B cell (primary cell): ENCODE data around the gene GABRG3. TPM values are rescaled to one million over a fixed set of nuclear protein-coding genes. Genes with fewer than 3 reads are reported as not detected.

Experiments used
- ATAC-seq: fragments of 200-7000 bp; cut with Tn5 transposase; one replicate; pipeline ENCODE4 v1.10.0; 2021; ENCODE audit warnings: low read depth, mild to moderate bottlenecking, moderate number of reproducible peaks, moderate library complexity
- CTCF ChIA-PET: fragments of 350-600 bp; sonication (Branson Sonifier 250); formaldehyde crosslinking; loops from one replicate; lab custom pipeline; 2021; ENCODE audit warnings: antibody characterized with exemption, inconsistent platforms; lab: Charles Lee
- POLR2A ChIA-PET: fragments of 350-600 bp; sonication (Branson Sonifier 250); formaldehyde crosslinking; loops from one replicate; lab custom pipeline; 2021; ENCODE audit warnings: antibody characterized with exemption; lab: Charles Lee
- DNase-seq: peaks from one replicate; pipeline ENCODE4 v3.0.0; 2013
- H2AFZ ChIP-seq: 2 replicates; pipeline ENCODE4 v1.6.1; 2012; ENCODE audit warnings: mild to moderate bottlenecking, low read depth, low read length; ENCODE audit not compliant: insufficient read depth, poor library complexity, severe bottlenecking
- H3K27ac ChIP-seq, 2 donors: 1 replicate in 1 of 2; 2 replicates in 1 of 2; pipeline ENCODE4 v1.5.1; 2012 to 2013; ENCODE audit warnings: low read length in 2 of 2, mild to moderate bottlenecking in 2 of 2, moderate library complexity in 1 of 2
- H3K27me3 ChIP-seq, 4 experiments: fragments of 200-600 bp in 1 of 4; sonication (generic) in 1 of 4; replicated peaks in 1 of 4; 1 replicate in 2 of 4; 2 replicates in 2 of 4; pipeline versions ENCODE4 v1.6.1 to v1.7.0; 2013 to 2016; ENCODE audit warnings: low read length in 3 of 4, mild to moderate bottlenecking in 2 of 4, mixed read lengths in 1 of 4, moderate library complexity in 1 of 4; ENCODE audit not compliant: insufficient read depth in 4 of 4, control insufficient read depth in 3 of 4; ENCODE audit errors: control extremely low read depth in 1 of 4
- H3K36me3 ChIP-seq, 2 experiments: replicated peaks in 1 of 2; 1 replicate in 1 of 2; 2 replicates in 1 of 2; pipeline versions ENCODE4 v1.6.1 to v1.7.1; 2013; ENCODE audit warnings: low read length in 1 of 2; ENCODE audit not compliant: insufficient read depth in 2 of 2, control insufficient read depth in 1 of 2; ENCODE audit errors: control extremely low read depth in 1 of 2, extremely low read depth in 1 of 2
- H3K4me1 ChIP-seq, 2 donors: fragments of 200-600 bp in 1 of 2; sonication (generic) in 1 of 2; 1 replicate in 1 of 2; 2 replicates in 1 of 2; pipeline versions ENCODE4 v1.5.1 to v1.6.1; 2013 to 2017; ENCODE audit warnings: low read length in 2 of 2; ENCODE audit not compliant: control insufficient read depth in 2 of 2, insufficient read depth in 2 of 2
- H3K4me2 ChIP-seq: replicated peaks from 2 replicates; pipeline ENCODE3; 2012; ENCODE audit warnings: mild to moderate bottlenecking, low read depth, low read length; ENCODE audit not compliant: poor library complexity, severe bottlenecking
- H3K4me3 ChIP-seq, 5 experiments: fragments of 200-600 bp in 1 of 5; sonication (generic) in 1 of 5; 1 replicate in 3 of 5; 2 replicates in 2 of 5; pipeline versions ENCODE4 v1.5.1 to v1.7.0; 2011 to 2016; ENCODE audit warnings: low read length in 4 of 5, mild to moderate bottlenecking in 4 of 5, low read depth in 2 of 5, control low read depth in 1 of 5, moderate library complexity in 1 of 5; ENCODE audit not compliant: insufficient read depth in 1 of 5; ENCODE audit errors: control extremely low read depth in 1 of 5, extremely low read depth in 1 of 5
- H3K79me2 ChIP-seq: fragments of 200-600 bp; sonication (generic); one replicate; pipeline ENCODE4 v1.6.0; 2016; ENCODE audit warnings: low read length; ENCODE audit not compliant: control insufficient read depth, insufficient read depth
- H3K9ac ChIP-seq: fragments of 200-600 bp; sonication (generic); 2 replicates; pipeline ENCODE4 v1.6.1; 2017; ENCODE audit warnings: mild to moderate bottlenecking, low read length, moderate library complexity
- H3K9me3 ChIP-seq, 3 donors: one replicate each; pipeline versions ENCODE4 v1.6.1 to v1.7.1; 2013; ENCODE audit warnings: low read length in 2 of 3; ENCODE audit not compliant: control insufficient read depth in 2 of 3, insufficient read depth in 1 of 3; ENCODE audit errors: control extremely low read depth in 1 of 3
- H4K20me1 ChIP-seq: 2 replicates; pipeline ENCODE4 v1.6.0; 2012; ENCODE audit warnings: mild to moderate bottlenecking, low read length; ENCODE audit not compliant: insufficient read depth, control insufficient read depth, poor library complexity, severe bottlenecking
- H3K27ac Mint-ChIP-seq: one replicate; pipeline ENCODE4 v1.8.0; 2021; ENCODE audit warnings: mixed read lengths
- H3K27me3 Mint-ChIP-seq: one replicate; pipeline ENCODE4 v1.8.0; 2021; ENCODE audit warnings: mixed read lengths
- H3K4me1 Mint-ChIP-seq: one replicate; pipeline ENCODE4 v1.8.0; 2021; ENCODE audit warnings: mixed read lengths
- H3K4me3 Mint-ChIP-seq: one replicate; pipeline ENCODE4 v1.8.0; 2021; ENCODE audit warnings: mixed read lengths
- H3K9me3 Mint-ChIP-seq: one replicate; pipeline ENCODE4 v1.8.0; 2022; ENCODE audit warnings: mixed read lengths; ENCODE audit not compliant: insufficient read depth
- CTCF ChIP-seq: fragments of 200-600 bp; IDR thresholded peaks from one replicate; pipeline ENCODE4 v1.8.0; 2022; ENCODE audit warnings: antibody characterized with exemption, mild to moderate bottlenecking
- EZH2 ChIP-seq: IDR thresholded peaks from 2 replicates; pipeline ENCODE4 v1.6.1; 2012; ENCODE audit warnings: borderline replicate concordance, low read depth, mild to moderate bottlenecking, moderate library complexity, low read length; ENCODE audit not compliant: insufficient read depth, poor library complexity, severe bottlenecking
- WGBS: methylation state at CpG from one replicate; pipeline ENCODE4 v1.1.5; 2013; ENCODE audit warnings: missing lambda C conversion rate; ENCODE audit not compliant: insufficient coverage; 5-methylcytosine and 5-hydroxymethylcytosine counted together
- intact Hi-C: fragments of 100-400 bp; cut with micrococcal nuclease; formaldehyde crosslinking; loops from one replicate; pipeline ENCODE4 v1.10.0; 2022
- polyA plus RNA-seq: library from polyadenylated mRNA; depleted of rRNA; stranded (reverse); fragments of >200 nt; gene quantifications from 2 replicates; pipeline ENCODE4 v1.2.3, GENCODE V29; 2012
- total RNA-seq, 2 donors: library from RNA; stranded (reverse); fragments of 120-200 nt in 1 of 2; gene quantifications; 1 replicate in 1 of 2; 2 replicates in 1 of 2; pipeline versions ENCODE4 v1.2.3 to v1.2.4, GENCODE V29; 2013 to 2022

GABRG3 gene
- total and polyA plus RNA-seq, 2 donors (not counting 1 experiment from before 2014, with no cell fraction given) = not detected

GRCh38 chr15:27066446-27066845 lies 95.5 kb downstream of the GABRG3 start:
- ChIA-PET POLR2A (no interaction called here), CTCF (no interaction called here)
- Mint-ChIP-seq H3K9me3 (peaks cover 16% of the 10 kb centered on the region), H3K27me3 (no peaks in the 10 kb centered on the region), H3K27ac (no peak overlapping the region), H3K4me1 (no peaks in the 10 kb centered on the region), H3K4me3 (no peak overlapping the region)
- H3K4me3 ChIP-seq = no peak overlapping the region
- DNase-seq = no peak
- no peak overlapping the region for H3K4me2 ChIP-seq
- H2AFZ ChIP-seq = no peak overlapping the region
- no peak for ATAC-seq
- no peaks in the 10 kb centered on the region for H3K79me2 ChIP-seq
- peaks cover 0 to 35% (median 15%) of the 10 kb centered on the region in 3 donors for H3K9me3 ChIP-seq
- H4K20me1 ChIP-seq = no peaks in the 10 kb centered on the region
- no CpG with 5 or more reads among the region's 2 CpGs for WGBS
- H3K27me3 ChIP-seq = no peaks in the 10 kb centered on the region
- no peak for TF ChIP-seq CTCF
- no peak for TF ChIP-seq EZH2
- no peaks in the 10 kb centered on the region for H3K36me3 ChIP-seq
- intact Hi-C loops = no loop called here
- H3K27ac ChIP-seq = no peak overlapping the region
- H3K9ac ChIP-seq = no peak overlapping the region
- H3K4me1 ChIP-seq = no peaks in the 10 kb centered on the region

DNA sequence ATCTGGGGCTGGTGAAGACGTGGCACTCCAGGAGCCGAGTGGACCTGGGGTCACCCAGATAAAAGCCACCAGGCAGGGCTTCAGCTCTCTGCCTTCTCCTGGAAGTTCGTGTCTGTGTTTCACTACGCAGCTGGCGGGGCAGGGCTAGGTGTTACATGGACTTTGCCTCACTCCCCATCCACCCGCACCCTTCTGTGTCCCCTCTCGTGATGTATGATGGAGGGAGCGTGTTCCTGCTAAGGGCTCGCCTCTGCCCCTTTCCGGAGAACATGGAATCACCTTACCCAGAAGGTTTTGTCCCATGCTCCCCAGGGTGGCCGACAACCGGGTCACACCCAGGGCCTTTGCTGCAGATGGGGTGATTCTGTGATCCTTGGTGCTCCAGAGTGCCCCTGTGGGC lies 96.2 kb downstream of the GABRG3 start:
- Histone ChIP-seq H3K27me3 (no peaks in the 10 kb centered on the region), H3K36me3 (no peaks in the 10 kb centered on the region), H3K9me3 (peaks cover 0 to 35% (median 15%) of the 10 kb centered on the region in 3 donors), H3K4me3 (no peak overlapping the region), H4K20me1 (no peaks in the 10 kb centered on the region), H3K27ac (no peak overlapping the region), H3K9ac (no peak overlapping the region), H2AFZ (no peak overlapping the region), H3K4me1 (no peaks in the 10 kb centered on the region), H3K79me2 (no peaks in the 10 kb centered on the region), H3K4me2 (no peak overlapping the region)
- TF ChIP-seq EZH2 (no peak), CTCF (no peak)
- Mint-ChIP-seq H3K27ac (no peak overlapping the region), H3K4me3 (no peak overlapping the region), H3K9me3 (peaks cover 17% of the 10 kb centered on the region), H3K4me1 (no peaks in the 10 kb centered on the region), H3K27me3 (no peaks in the 10 kb centered on the region)
- intact Hi-C loops = no loop called here
- POLR2A ChIA-PET = no interaction called here
- DNase-seq (no peak), ATAC-seq (no peak)
- WGBS = 96% methylated on average over 8 of the region's 12 CpGs
- CTCF ChIA-PET = no interaction called here
